GM23338 (cell line): ENCODE measurements around the gene SEH1L. TPM values are rescaled to one million over a fixed set of nuclear protein-coding genes. Genes with fewer than 3 reads are reported as not detected.

Experiments
- ATAC-seq: fragments of 200-7000 bp; cut with Tn5 transposase; 3 replicates; pipeline ENCODE4 v1.9.1; 2020
- DNase-seq: peaks from one replicate; pipeline ENCODE4 v3.0.0-alpha.2; 2015; ENCODE audit warnings: low spot score
- H2AFZ ChIP-seq: fragments of 200-600 bp; sonication (generic); 2 replicates; pipeline ENCODE4 v1.8.0; 2016; ENCODE audit warnings: antibody characterized with exemption, mild to moderate bottlenecking, moderate library complexity
- H3F3A ChIP-seq: fragments of 200-600 bp; sonication (generic); replicated peaks from 2 replicates; pipeline ENCODE4 v1.8.0; 2017; ENCODE audit warnings: antibody characterized with exemption, mixed run types, low read depth
- H3K27ac ChIP-seq: fragments of 200-600 bp; sonication (generic); 2 replicates; pipeline ENCODE4 v1.6.1; 2016; ENCODE audit warnings: low read depth
- H3K27me3 ChIP-seq: fragments of 200-600 bp; sonication (generic); 2 replicates; pipeline ENCODE4 v1.8.0; 2016; ENCODE audit warnings: mild to moderate bottlenecking, mixed run types, moderate library complexity; ENCODE audit not compliant: insufficient read depth
- H3K36me3 ChIP-seq: fragments of 200-600 bp; sonication (generic); 2 replicates; pipeline ENCODE4 v1.8.0; 2016; ENCODE audit warnings: mild to moderate bottlenecking; ENCODE audit not compliant: insufficient read depth
- H3K4me1 ChIP-seq: fragments of 200-600 bp; sonication (generic); 2 replicates; pipeline ENCODE4 v1.8.0; 2016; ENCODE audit warnings: mild to moderate bottlenecking, moderate library complexity; ENCODE audit not compliant: insufficient read depth
- H3K4me2 ChIP-seq: fragments of 200-600 bp; sonication (generic); 2 replicates; pipeline ENCODE4 v1.7.1; 2017; ENCODE audit warnings: mixed run types
- H3K4me3 ChIP-seq: fragments of 200-600 bp; sonication (generic); 2 replicates; pipeline ENCODE4 v1.6.1; 2016; ENCODE audit warnings: mixed run types
- H3K79me2 ChIP-seq: fragments of 200-600 bp; sonication (generic); replicated peaks from 2 replicates; pipeline ENCODE4 v1.8.0; 2017; ENCODE audit warnings: mild to moderate bottlenecking; ENCODE audit not compliant: insufficient read depth
- H3K9me2 ChIP-seq: fragments of 200-600 bp; sonication (generic); 2 replicates; pipeline ENCODE4 v1.8.0; 2017; ENCODE audit not compliant: insufficient read depth
- H4K20me1 ChIP-seq: fragments of 200-600 bp; sonication (generic); replicated peaks from 2 replicates; pipeline ENCODE4 v1.8.0; 2017; ENCODE audit warnings: mild to moderate bottlenecking; ENCODE audit not compliant: insufficient read depth
- H3K27ac Mint-ChIP-seq: 2 replicates; pipeline ENCODE4 v1.8.0; 2020; ENCODE audit warnings: inconsistent platforms, mild to moderate bottlenecking, moderate library complexity, mixed read lengths
- H3K27me3 Mint-ChIP-seq: 3 replicates; pipeline ENCODE4 v1.8.0; 2022; ENCODE audit warnings: low read depth, mild to moderate bottlenecking, moderate library complexity, mixed read lengths, inconsistent platforms; ENCODE audit not compliant: insufficient read depth, poor library complexity
- H3K36me3 Mint-ChIP-seq: 3 replicates; pipeline ENCODE4 v1.8.0; 2021; ENCODE audit warnings: low read depth, mild to moderate bottlenecking, inconsistent platforms, moderate library complexity, mixed read lengths
- H3K4me1 Mint-ChIP-seq: 3 replicates; pipeline ENCODE4 v1.8.0; 2020; ENCODE audit warnings: mild to moderate bottlenecking, inconsistent platforms, mixed read lengths
- H3K4me3 Mint-ChIP-seq: 3 replicates; pipeline ENCODE4 v1.8.0; 2021; ENCODE audit warnings: moderate library complexity, mild to moderate bottlenecking, inconsistent platforms, mixed read lengths
- H3K9me3 Mint-ChIP-seq: 3 replicates; pipeline ENCODE4 v1.8.0; 2020; ENCODE audit warnings: moderate library complexity, mild to moderate bottlenecking, inconsistent platforms, mixed read lengths
- CREB1 ChIP-seq: fragments of 250-450 bp; sonication (Bioruptor Pico); IDR thresholded peaks from 2 replicates; pipeline ENCODE4 v1.5.0; 2020; ENCODE audit warnings: low read depth, mild to moderate bottlenecking, moderate library complexity
- ETS1 ChIP-seq: IDR thresholded peaks from 2 replicates; pipeline ENCODE4 v1.6.1; 2016; ENCODE audit warnings: antibody characterized with exemption
- EZH2 ChIP-seq: fragments of 200-600 bp; sonication (generic); IDR thresholded peaks from one replicate; pipeline ENCODE4 v1.8.0; 2017; ENCODE audit warnings: antibody characterized with exemption, mild to moderate bottlenecking, low read depth; ENCODE audit not compliant: unreplicated experiment
- EZH2phosphoT487 ChIP-seq: fragments of 200-600 bp; sonication (generic); IDR thresholded peaks from one replicate; pipeline ENCODE4 v1.8.1; 2018; ENCODE audit warnings: antibody characterized with exemption; ENCODE audit not compliant: unreplicated experiment
- JUNB ChIP-seq: IDR thresholded peaks from one replicate; pipeline ENCODE4 v1.6.1; 2016; ENCODE audit warnings: antibody characterized with exemption; ENCODE audit not compliant: unreplicated experiment
- NANOG ChIP-seq: IDR thresholded peaks from 2 replicates; pipeline ENCODE4 v1.6.1; 2016; ENCODE audit warnings: antibody characterized with exemption, borderline replicate concordance
- POLR2AphosphoS5 ChIP-seq: IDR thresholded peaks from 2 replicates; pipeline ENCODE4 v1.6.1; 2016; ENCODE audit warnings: antibody characterized with exemption, low read depth
- REST ChIP-seq: IDR thresholded peaks from one replicate; pipeline ENCODE4 v1.6.1; 2018; ENCODE audit warnings: antibody characterized with exemption; ENCODE audit not compliant: unreplicated experiment
- STAT1 ChIP-seq: IDR thresholded peaks from one replicate; pipeline ENCODE4 v1.6.1; 2016; ENCODE audit warnings: antibody characterized with exemption; ENCODE audit not compliant: unreplicated experiment
- ZNF114 ChIP-seq: fragments of 250-450 bp; sonication (Bioruptor Pico); IDR thresholded peaks from 2 replicates; pipeline ENCODE4 v1.5.0; 2020; ENCODE audit warnings: mild to moderate bottlenecking, moderate library complexity
- ZNF331 ChIP-seq: fragments of 250-450 bp; sonication (Bioruptor Pico); IDR thresholded peaks from 2 replicates; pipeline ENCODE4 v1.5.0; 2020; ENCODE audit warnings: low read depth, mild to moderate bottlenecking, moderate library complexity
- ZNF462 ChIP-seq: fragments of 250-450 bp; sonication (Bioruptor Pico); IDR thresholded peaks from 2 replicates; pipeline ENCODE4 v1.5.0; 2020; ENCODE audit warnings: mild to moderate bottlenecking, moderate library complexity
- polyA plus RNA-seq: library from polyadenylated mRNA; unstranded; fragments of >200 nt; fragmentation: Nextera tagmentation; extraction: Ambion mirVana; gene quantifications from 2 replicates; pipeline ENCODE4 v1.2.1, GENCODE V29; 2016
- total RNA-seq: library from RNA; depleted of rRNA; stranded (reverse); fragments of >200 nt; shearing (Covaris generic); gene quantifications from 2 replicates; pipeline ENCODE4 v1.2.3, GENCODE V29; 2014
- TF ChIP-seq, protein P1 (sequence below), 2 experiments: fragments of 200-600 bp in 1 of 2; sonication (generic) in 1 of 2; conservative IDR thresholded peaks; 2 replicates each; pipeline versions ENCODE4 v1.5.1 to v1.6.1; 2016 to 2017; ENCODE audit warnings: antibody characterized with exemption in 2 of 2, low read depth in 2 of 2, mild to moderate bottlenecking in 2 of 2, moderate library complexity in 1 of 2

Gene SEH1L
- total and polyA plus RNA-seq, 2 experiments from 2014 or later = 46.9 to 72.0 TPM

DNA sequence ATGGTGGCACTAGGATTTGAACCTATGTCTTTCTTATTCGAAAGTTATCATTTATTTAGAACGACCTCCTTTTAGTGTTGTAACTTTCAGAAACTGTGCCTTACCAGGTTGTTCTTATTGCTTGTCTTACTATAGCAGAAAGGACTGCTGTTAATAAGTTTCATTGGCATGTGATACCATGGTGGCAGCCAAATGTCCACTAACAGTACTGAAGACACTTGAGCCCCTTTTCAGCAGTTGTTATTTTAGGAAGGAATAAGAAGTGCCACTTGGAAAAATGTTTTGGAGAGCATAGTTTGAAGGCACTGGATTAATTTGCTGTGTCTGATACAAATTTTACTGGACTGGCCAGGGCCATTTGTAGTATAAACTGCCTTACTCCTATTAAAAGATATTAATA lies 81.1 kb downstream of the SEH1L start:
- Histone ChIP-seq H3K4me1 (no peaks in the 10 kb centered on the region), H4K20me1 (0 out of 2 replicates have a peak, but pooled peaks cover 4% of the 10 kb centered on the region), H3K9me2 (no peaks in the 10 kb centered on the region), H2AFZ (no peak overlapping the region), H3K36me3 (peaks cover 16% of the 10 kb centered on the region), H3K4me2 (no peak overlapping the region), H3K4me3 (no peak overlapping the region), H3K79me2 (peaks cover 17% of the 10 kb centered on the region), H3F3A (no peaks in the 10 kb centered on the region), H3K27me3 (no peaks in the 10 kb centered on the region), H3K27ac (no peak overlapping the region)
- TF ChIP-seq EZH2 (no peak), EZH2phosphoT487 (no peak), ZNF462 (CRISPR knock-in tag) (no peak), ZNF114 (CRISPR knock-in tag) (no peak), JUNB (no peak), POLR2AphosphoS5 (no peak), NANOG (no peak), ETS1 (no peak), REST (no peak), CREB1 (CRISPR knock-in tag) (no peak), ZNF331 (CRISPR knock-in tag) (no peak), STAT1 (no peak)
- TF ChIP-seq, protein P1, sequence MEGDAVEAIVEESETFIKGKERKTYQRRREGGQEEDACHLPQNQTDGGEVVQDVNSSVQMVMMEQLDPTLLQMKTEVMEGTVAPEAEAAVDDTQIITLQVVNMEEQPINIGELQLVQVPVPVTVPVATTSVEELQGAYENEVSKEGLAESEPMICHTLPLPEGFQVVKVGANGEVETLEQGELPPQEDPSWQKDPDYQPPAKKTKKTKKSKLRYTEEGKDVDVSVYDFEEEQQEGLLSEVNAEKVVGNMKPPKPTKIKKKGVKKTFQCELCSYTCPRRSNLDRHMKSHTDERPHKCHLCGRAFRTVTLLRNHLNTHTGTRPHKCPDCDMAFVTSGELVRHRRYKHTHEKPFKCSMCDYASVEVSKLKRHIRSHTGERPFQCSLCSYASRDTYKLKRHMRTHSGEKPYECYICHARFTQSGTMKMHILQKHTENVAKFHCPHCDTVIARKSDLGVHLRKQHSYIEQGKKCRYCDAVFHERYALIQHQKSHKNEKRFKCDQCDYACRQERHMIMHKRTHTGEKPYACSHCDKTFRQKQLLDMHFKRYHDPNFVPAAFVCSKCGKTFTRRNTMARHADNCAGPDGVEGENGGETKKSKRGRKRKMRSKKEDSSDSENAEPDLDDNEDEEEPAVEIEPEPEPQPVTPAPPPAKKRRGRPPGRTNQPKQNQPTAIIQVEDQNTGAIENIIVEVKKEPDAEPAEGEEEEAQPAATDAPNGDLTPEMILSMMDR (conservative IDR thresholded peaks at IDR 0.05; ENCODE audit: low read depth in 2 of 2) = no peak
- Mint-ChIP-seq H3K27me3 (no peaks in the 10 kb centered on the region), H3K4me1 (no peaks in the 10 kb centered on the region), H3K27ac (no peak overlapping the region), H3K36me3 (peaks cover 33% of the 10 kb centered on the region), H3K4me3 (no peak overlapping the region), H3K9me3 (no peaks in the 10 kb centered on the region)
- no peak for DNase-seq
- no peak for ATAC-seq
